Upper lobe of left lung (tissue), 4 donors: ENCODE data around the gene CTBP2.

Experiments used
- EP300 ChIP-seq, 4 donors: sonication (generic); formaldehyde crosslinking; IDR thresholded peaks; one replicate each; pipeline ENCODE4 v1.5.1; 2017; ENCODE audit warnings: antibody characterized with exemption in 4 of 4, control low read depth in 2 of 4
- POLR2A ChIP-seq, 4 donors: fragments of 450-650 bp; IDR thresholded peaks; one replicate each; pipeline ENCODE4 v1.5.1; 2016 to 2017; ENCODE audit warnings: antibody characterized with exemption in 4 of 4, mild to moderate bottlenecking in 2 of 4
- TF ChIP-seq, protein P1 (sequence below), 6 experiments: fragments of 450-650 bp in 4 of 6; fragments of 200-600 bp in 2 of 6; sonication (generic) in 2 of 6; IDR thresholded peaks; one replicate each; pipeline ENCODE4 v1.5.1; 2016 to 2019; ENCODE audit warnings: antibody characterized with exemption in 6 of 6

DNA sequence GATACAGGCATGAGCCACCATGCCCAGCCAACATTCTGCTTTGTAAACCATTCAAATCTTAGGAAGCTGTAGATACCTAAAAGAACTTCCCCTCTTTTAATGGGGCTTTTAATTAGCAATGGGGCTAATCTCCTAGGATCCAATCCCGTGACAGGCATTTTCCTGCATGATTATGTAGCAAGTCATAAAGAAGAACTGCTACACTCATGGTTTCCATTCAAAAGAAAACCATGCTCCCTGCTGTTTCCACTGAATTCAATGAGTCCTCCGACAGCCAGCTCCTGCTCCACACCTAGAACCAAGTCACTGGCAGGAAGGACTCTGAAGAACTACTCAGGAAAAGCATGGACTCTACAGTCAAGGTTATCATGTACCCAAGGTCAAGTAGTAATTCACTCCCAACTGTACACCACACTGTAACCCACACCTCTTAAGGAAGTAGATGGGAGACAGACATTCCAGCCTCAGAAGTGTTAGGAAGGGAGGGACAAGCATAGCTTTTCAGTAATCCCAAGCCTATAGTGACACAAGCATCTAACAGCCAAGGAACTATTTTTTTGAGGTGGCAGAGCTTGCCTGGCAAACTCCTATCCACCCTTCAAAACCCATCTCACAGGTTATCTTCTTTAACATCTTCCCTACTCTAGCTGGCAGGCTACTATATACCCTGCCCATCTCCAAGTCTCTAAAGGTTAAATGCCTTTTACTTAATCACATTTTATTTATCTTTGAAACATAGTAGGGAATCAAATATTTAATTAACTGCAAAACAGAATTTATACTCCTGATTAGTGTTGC, 47.5 kb downstream of the CTBP2 start:
- TF ChIP-seq, protein P1, sequence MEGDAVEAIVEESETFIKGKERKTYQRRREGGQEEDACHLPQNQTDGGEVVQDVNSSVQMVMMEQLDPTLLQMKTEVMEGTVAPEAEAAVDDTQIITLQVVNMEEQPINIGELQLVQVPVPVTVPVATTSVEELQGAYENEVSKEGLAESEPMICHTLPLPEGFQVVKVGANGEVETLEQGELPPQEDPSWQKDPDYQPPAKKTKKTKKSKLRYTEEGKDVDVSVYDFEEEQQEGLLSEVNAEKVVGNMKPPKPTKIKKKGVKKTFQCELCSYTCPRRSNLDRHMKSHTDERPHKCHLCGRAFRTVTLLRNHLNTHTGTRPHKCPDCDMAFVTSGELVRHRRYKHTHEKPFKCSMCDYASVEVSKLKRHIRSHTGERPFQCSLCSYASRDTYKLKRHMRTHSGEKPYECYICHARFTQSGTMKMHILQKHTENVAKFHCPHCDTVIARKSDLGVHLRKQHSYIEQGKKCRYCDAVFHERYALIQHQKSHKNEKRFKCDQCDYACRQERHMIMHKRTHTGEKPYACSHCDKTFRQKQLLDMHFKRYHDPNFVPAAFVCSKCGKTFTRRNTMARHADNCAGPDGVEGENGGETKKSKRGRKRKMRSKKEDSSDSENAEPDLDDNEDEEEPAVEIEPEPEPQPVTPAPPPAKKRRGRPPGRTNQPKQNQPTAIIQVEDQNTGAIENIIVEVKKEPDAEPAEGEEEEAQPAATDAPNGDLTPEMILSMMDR (IDR thresholded peaks at IDR 0.05) = no peak
- TF ChIP-seq EP300 (IDR thresholded peaks at IDR 0.05) (no peak), POLR2A (IDR thresholded peaks at IDR 0.05) (no peak)
